Measurements from ENCODE around the gene TM9SF4. TPM values are rescaled to one million over a fixed set of nuclear protein-coding genes. Genes with fewer than 3 reads are reported as not detected.
A peak's percentile ranks its signal among the peaks of the same experiment; 100 is the strongest.

TM9SF4 gene
- total RNA-seq, 1 donor from 2014 or later, result 46.0 TPM

- Mint-ChIP-seq H3K36me3 (ENCODE audit: low read depth, unreplicated experiment) (peaks cover 62% of the 10 kb centered on the region), H3K27ac (ENCODE audit: unreplicated experiment) (no peak overlapping the region), H3K27me3 (ENCODE audit: unreplicated experiment) (peaks cover 7% of the 10 kb centered on the region), H3K4me3 (ENCODE audit: unreplicated experiment) (peak overlapping the region; percentile 50), H3K9me3 (ENCODE audit: unreplicated experiment) (no peaks in the 10 kb centered on the region), H3K4me1 (ENCODE audit: unreplicated experiment) (no peaks in the 10 kb centered on the region)
- DNase-seq (ENCODE audit: low spot score), result no peak
- TF ChIP-seq CTCF (IDR thresholded peaks at IDR 0.05; ENCODE audit: unreplicated experiment), result no peak
Observed at GRCh38 chr20:32139947-32140346, 30.4 kb downstream of the TM9SF4 start.

GRCh38 chr20:32140603-32141002, 31.1 kb downstream of the TM9SF4 start:
- Mint-ChIP-seq H3K4me1 (ENCODE audit: unreplicated experiment) (no peaks in the 10 kb centered on the region), H3K27ac (ENCODE audit: unreplicated experiment) (no peak overlapping the region), H3K4me3 (ENCODE audit: unreplicated experiment) (peak overlapping the region; percentile 50), H3K9me3 (ENCODE audit: unreplicated experiment) (no peaks in the 10 kb centered on the region), H3K36me3 (ENCODE audit: low read depth, unreplicated experiment) (peaks cover 63% of the 10 kb centered on the region), H3K27me3 (ENCODE audit: unreplicated experiment) (peaks cover 7% of the 10 kb centered on the region)
- no peak for DNase-seq (ENCODE audit: low spot score)
- no peak for TF ChIP-seq CTCF (IDR thresholded peaks at IDR 0.05; ENCODE audit: unreplicated experiment)

GRCh38 chr20:32141465-32141980, 32.0 kb downstream of the TM9SF4 start:
- no peak for TF ChIP-seq CTCF (IDR thresholded peaks at IDR 0.05; ENCODE audit: unreplicated experiment)
- Mint-ChIP-seq H3K27me3 (ENCODE audit: unreplicated experiment) (peaks cover 9% of the 10 kb centered on the region), H3K27ac (ENCODE audit: unreplicated experiment) (no peak overlapping the region)

GRCh38 chr20:32142088-32142487, 32.6 kb downstream of the TM9SF4 start:
- no peak for DNase-seq (ENCODE audit: low spot score)
- peaks cover 9% of the 10 kb centered on the region for H3K27me3 Mint-ChIP-seq (ENCODE audit: unreplicated experiment)
- no peaks in the 10 kb centered on the region for H3K4me1 Mint-ChIP-seq (ENCODE audit: unreplicated experiment)
- TF ChIP-seq CTCF (IDR thresholded peaks at IDR 0.05; ENCODE audit: unreplicated experiment), result no peak
- peaks cover 70% of the 10 kb centered on the region for H3K36me3 Mint-ChIP-seq (ENCODE audit: low read depth, unreplicated experiment)
- H3K4me3 Mint-ChIP-seq (ENCODE audit: unreplicated experiment), result peak overlapping the region; percentile 34
- H3K27ac Mint-ChIP-seq (ENCODE audit: unreplicated experiment), result no peak overlapping the region
- H3K9me3 Mint-ChIP-seq (ENCODE audit: unreplicated experiment), result no peaks in the 10 kb centered on the region

More at GRCh38 chr20:32141465-32141980, 32.0 kb downstream of the TM9SF4 start:
- Mint-ChIP-seq H3K9me3 (ENCODE audit: unreplicated experiment) (no peaks in the 10 kb centered on the region), H3K4me1 (ENCODE audit: unreplicated experiment) (no peaks in the 10 kb centered on the region), H3K4me3 (ENCODE audit: unreplicated experiment) (peak overlapping the region; percentile 40), H3K36me3 (ENCODE audit: low read depth, unreplicated experiment) (peaks cover 70% of the 10 kb centered on the region)
- DNase-seq (ENCODE audit: low spot score), result no peak

GRCh38 chr20:32142991-32143390, 33.5 kb downstream of the TM9SF4 start:
- Mint-ChIP-seq H3K36me3 (ENCODE audit: low read depth, unreplicated experiment) (peaks cover 63% of the 10 kb centered on the region), H3K27ac (ENCODE audit: unreplicated experiment) (no peak overlapping the region), H3K4me1 (ENCODE audit: unreplicated experiment) (no peaks in the 10 kb centered on the region)

More at GRCh38 chr20:32142991-32143390, 33.5 kb downstream of the TM9SF4 start:
- DNase-seq (ENCODE audit: low spot score), result no peak
- no peak for TF ChIP-seq CTCF (IDR thresholded peaks at IDR 0.05; ENCODE audit: unreplicated experiment)
- peaks cover 9% of the 10 kb centered on the region for H3K27me3 Mint-ChIP-seq (ENCODE audit: unreplicated experiment)
- H3K9me3 Mint-ChIP-seq (ENCODE audit: unreplicated experiment), result no peaks in the 10 kb centered on the region
- H3K4me3 Mint-ChIP-seq (ENCODE audit: unreplicated experiment), result peak overlapping the region; percentile 34
